Cardiac muscle cell (in vitro differentiated cells and primary cell): ENCODE results near the gene PPID. TPM values are rescaled to one million over a fixed set of nuclear protein-coding genes. Genes with fewer than 3 reads are reported as not detected.

Source experiments
- DNase-seq, 2 donors: peaks; one replicate each; pipeline versions ENCODE4 v3.0.0 to v3.0.0-alpha.2; 2010 to 2017; ENCODE audit warnings: low read depth in 1 of 2, low spot score in 1 of 2
- H3K27ac ChIP-seq: fragments of 200-600 bp; sonication (generic); 2 replicates; pipeline ENCODE4 v1.5.1; 2016
- H3K27me3 ChIP-seq: fragments of 200-600 bp; sonication (generic); 2 replicates; pipeline ENCODE4 v1.6.0; 2016; ENCODE audit warnings: control low read depth
- H3K36me3 ChIP-seq: fragments of 200-600 bp; sonication (generic); 2 replicates; pipeline ENCODE4 v1.5.1; 2016; ENCODE audit warnings: control low read depth
- H3K4me1 ChIP-seq: fragments of 200-600 bp; sonication (generic); 2 replicates; pipeline ENCODE4 v1.8.1; 2017; ENCODE audit warnings: low read depth, mild to moderate bottlenecking, mixed run types
- H3K4me3 ChIP-seq: fragments of 200-600 bp; sonication (generic); 2 replicates; pipeline ENCODE4 v1.5.1; 2016; ENCODE audit warnings: mild to moderate bottlenecking
- H3K9me3 ChIP-seq: fragments of 200-600 bp; sonication (generic); 2 replicates; pipeline ENCODE4 v1.5.1; 2017; ENCODE audit warnings: low read depth, mild to moderate bottlenecking, control low read depth
- CTCF ChIP-seq: IDR thresholded peaks from 2 replicates; pipeline ENCODE4 v1.5.1; 2012; ENCODE audit warnings: low read depth, mild to moderate bottlenecking, low read length
- polyA plus RNA-seq: library from polyadenylated mRNA; unstranded; fragments of >200 nt; fragmentation: Nextera tagmentation; extraction: Ambion mirVana; gene quantifications from 2 replicates; pipeline ENCODE4 v1.2.1, GENCODE V29; 2016
- total RNA-seq: library from RNA; depleted of rRNA; stranded (reverse); fragments of >200 nt; gene quantifications from 2 replicates; pipeline ENCODE4 v1.2.3, GENCODE V29; 2016

Gene PPID
- total RNA-seq (30.7 and 36.0 TPM in 2 replicates), polyA plus RNA-seq (68.1 and 73.9 TPM in 2 replicates)

- Histone ChIP-seq H3K4me1 (peaks cover 5% of the 10 kb centered on the region), H3K27ac (peak within 1 kb of the TSS; percentile 93), H3K27me3 (no peaks in the 10 kb centered on the region), H3K36me3 (peaks cover 21% of the 10 kb centered on the region), H3K4me3 (peak within 1 kb of the TSS; percentile 89), H3K9me3 (no peaks in the 10 kb centered on the region)
- DNase-seq: peak; percentile 78 to 87
- TF ChIP-seq CTCF: peak; percentile 3
Observed at GRCh38 chr4:158722917-158723793, at the start of gene PPID. Gene PPID (minus strand): TSS chr4:158723396. CDS start chr4:158723288, 108 bp downstream.

GRCh38 chr4:158771776-158772175, 48.6 kb upstream of the PPID start:
- no peak for DNase-seq
- H3K4me3 ChIP-seq: peak overlapping the region; percentile 99
- H3K4me1 ChIP-seq: peaks cover 47% of the 10 kb centered on the region
- no peak overlapping the region for H3K27ac ChIP-seq
- no peaks in the 10 kb centered on the region for H3K9me3 ChIP-seq
- H3K36me3 ChIP-seq: no peaks in the 10 kb centered on the region
- no peak for TF ChIP-seq CTCF
- H3K27me3 ChIP-seq: no peaks in the 10 kb centered on the region

- no peak for TF ChIP-seq CTCF
- DNase-seq: no peak
- peaks cover 41% of the 10 kb centered on the region for H3K4me1 ChIP-seq
- H3K36me3 ChIP-seq: no peaks in the 10 kb centered on the region
- no peaks in the 10 kb centered on the region for H3K27me3 ChIP-seq
- H3K4me3 ChIP-seq: peak overlapping the region; percentile 99
- no peak overlapping the region for H3K27ac ChIP-seq
- no peaks in the 10 kb centered on the region for H3K9me3 ChIP-seq
Observed at GRCh38 chr4:158770671-158771070, 47.5 kb upstream of the PPID start.

- H3K27ac ChIP-seq: peak overlapping the region; percentile 79
- peak in 1 of 2 donors; percentile 33 for DNase-seq
- TF ChIP-seq CTCF: no peak
Observed at GRCh38 chr4:158769175-158769921, 46.2 kb upstream of the PPID start.

GRCh38 chr4:158768555-158769174, 45.5 kb upstream of the PPID start, which contains the start of gene FNIP2:
Gene FNIP2 (plus strand): TSS chr4:158769026. CDS start chr4:158769213, 187 bp downstream.
- Histone ChIP-seq H3K36me3 (no peaks in the 10 kb centered on the region), H3K4me1 (peaks cover 32% of the 10 kb centered on the region), H3K9me3 (no peaks in the 10 kb centered on the region), H3K27ac (peak within 1 kb of the TSS; percentile 85), H3K4me3 (peak within 1 kb of the TSS; percentile 99), H3K27me3 (no peaks in the 10 kb centered on the region)
- peak; percentile 81 to 91 for DNase-seq
- no peak for TF ChIP-seq CTCF

More at GRCh38 chr4:158769175-158769921, 46.2 kb upstream of the PPID start:
- Histone ChIP-seq H3K4me3 (peak overlapping the region; percentile 99), H3K27me3 (no peaks in the 10 kb centered on the region), H3K36me3 (no peaks in the 10 kb centered on the region), H3K9me3 (no peaks in the 10 kb centered on the region), H3K4me1 (peaks cover 37% of the 10 kb centered on the region)
